Cardiac septum (tissue), 1 donor: ENCODE results near the gene DBNL. TPM values are rescaled to one million over a fixed set of nuclear protein-coding genes. Genes with fewer than 3 reads are reported as not detected.

Source experiments
- DNase-seq: peaks from one replicate; pipeline ENCODE4 v3.0.0-alpha.2; 2020; ENCODE audit warnings: low spot score
- intact Hi-C: fragments of 100-400 bp; cut with DNase I; formaldehyde crosslinking; loops from one replicate; pipeline ENCODE4 v1.14.0; 2022
- microRNA-seq: library from miRNA; unstranded; fragments of <30 nt; microRNA quantifications from one replicate; pipeline ENCODE4 v1.2.0, GENCODE V29; 2020
- total RNA-seq: library from RNA; stranded (reverse); fragmentation: NEBNext Ultra II Directional; extraction: Animal tissue kit (Norgen Biotek cat#: 25700); gene quantifications from one replicate; pipeline ENCODE4 v1.2.1, GENCODE V29; 2021
- donor health status: DM: no; HTN: no; CAD: no.

The DBNL gene
- total RNA-seq, 1 donor from 2014 or later: 48.9 TPM

- intact Hi-C loops: loop anchor here (2.0 kb wide), 1 partner anchor 15 kb away; no protein-coding TSS in a partner anchor
- DNase-seq: no peak
Measured at GRCh38 chr7:44103923-44104859, 59.7 kb downstream of the DBNL start, which contains the start of gene AEBP1. Gene AEBP1 (plus strand): TSS chr7:44104345. CDS start chr7:44104666, 321 bp downstream.

- no peak for DNase-seq
Measured at GRCh38 chr7:44104860-44105771, 60.6 kb downstream of the DBNL start.

DNA sequence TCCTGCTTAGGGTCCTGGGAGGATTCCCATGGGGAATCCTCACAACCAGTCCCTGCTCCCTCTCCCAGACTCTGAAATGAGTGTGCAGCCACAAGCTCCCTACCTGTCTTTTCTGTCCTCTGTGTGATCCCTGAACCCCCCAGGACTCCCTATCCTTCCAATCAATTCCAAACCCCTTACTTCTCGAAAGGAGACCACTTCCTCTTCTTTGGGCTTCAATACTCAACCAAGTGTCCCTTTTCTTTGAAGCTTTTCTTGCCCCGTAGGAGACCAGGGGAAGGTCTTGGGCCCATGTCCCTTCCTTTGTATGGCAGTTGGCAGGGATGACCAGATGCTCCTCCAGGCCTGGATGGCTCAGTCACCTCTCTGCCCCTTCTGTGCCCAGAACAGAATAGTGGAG, 61.3 kb downstream of the DBNL start:
- intact Hi-C loops: no loop called here
- DNase-seq: no peak

More at GRCh38 chr7:44104860-44105771, 60.6 kb downstream of the DBNL start:
- intact Hi-C loops: no loop called here

- intact Hi-C loops: no loop called here
- DNase-seq: no peak
Measured at GRCh38 chr7:44106311-44107065, 62.0 kb downstream of the DBNL start.

DNA sequence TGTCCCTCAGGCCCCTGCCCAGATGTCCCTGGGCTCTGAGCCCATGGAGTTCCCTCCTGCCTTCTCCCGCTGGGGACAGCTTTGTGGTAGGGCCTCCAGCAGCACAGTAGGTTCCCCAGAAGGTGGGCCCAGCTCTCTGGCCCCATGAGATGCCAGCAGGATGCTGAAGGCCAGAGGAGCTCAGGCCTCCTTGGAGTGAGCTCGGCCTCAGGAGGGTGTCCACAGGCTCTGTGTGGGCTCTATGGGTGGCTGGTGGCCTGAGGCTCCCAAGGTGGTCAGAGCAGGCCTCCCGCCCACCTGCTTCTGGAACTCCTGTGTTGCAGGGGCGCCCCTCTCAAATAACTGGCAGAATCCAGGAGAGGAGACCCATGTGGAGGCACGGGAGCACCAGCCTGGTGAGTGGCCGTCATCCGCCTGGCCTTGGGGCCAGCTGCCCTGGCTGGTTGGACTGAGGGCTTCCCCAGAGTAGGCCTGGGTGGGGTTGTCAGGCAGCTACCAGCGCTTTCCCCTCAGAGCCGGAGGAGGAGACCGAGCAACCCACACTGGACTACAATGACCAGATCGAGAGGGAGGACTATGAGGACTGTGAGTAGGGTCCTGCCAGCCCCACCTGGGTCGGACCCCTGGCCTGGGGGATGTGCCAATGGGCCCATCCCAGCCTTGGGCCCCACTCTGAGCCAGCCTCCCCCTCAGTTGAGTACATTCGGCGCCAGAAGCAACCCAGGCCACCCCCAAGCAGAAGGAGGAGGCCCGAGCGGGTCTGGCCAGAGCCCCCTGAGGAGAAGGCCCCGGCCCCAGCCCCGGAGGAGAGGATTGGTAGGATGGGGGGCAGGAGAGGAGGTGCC, 62.8 kb downstream of the DBNL start:
- peak; percentile 70 for DNase-seq
- intact Hi-C loops: no loop called here

DNA sequence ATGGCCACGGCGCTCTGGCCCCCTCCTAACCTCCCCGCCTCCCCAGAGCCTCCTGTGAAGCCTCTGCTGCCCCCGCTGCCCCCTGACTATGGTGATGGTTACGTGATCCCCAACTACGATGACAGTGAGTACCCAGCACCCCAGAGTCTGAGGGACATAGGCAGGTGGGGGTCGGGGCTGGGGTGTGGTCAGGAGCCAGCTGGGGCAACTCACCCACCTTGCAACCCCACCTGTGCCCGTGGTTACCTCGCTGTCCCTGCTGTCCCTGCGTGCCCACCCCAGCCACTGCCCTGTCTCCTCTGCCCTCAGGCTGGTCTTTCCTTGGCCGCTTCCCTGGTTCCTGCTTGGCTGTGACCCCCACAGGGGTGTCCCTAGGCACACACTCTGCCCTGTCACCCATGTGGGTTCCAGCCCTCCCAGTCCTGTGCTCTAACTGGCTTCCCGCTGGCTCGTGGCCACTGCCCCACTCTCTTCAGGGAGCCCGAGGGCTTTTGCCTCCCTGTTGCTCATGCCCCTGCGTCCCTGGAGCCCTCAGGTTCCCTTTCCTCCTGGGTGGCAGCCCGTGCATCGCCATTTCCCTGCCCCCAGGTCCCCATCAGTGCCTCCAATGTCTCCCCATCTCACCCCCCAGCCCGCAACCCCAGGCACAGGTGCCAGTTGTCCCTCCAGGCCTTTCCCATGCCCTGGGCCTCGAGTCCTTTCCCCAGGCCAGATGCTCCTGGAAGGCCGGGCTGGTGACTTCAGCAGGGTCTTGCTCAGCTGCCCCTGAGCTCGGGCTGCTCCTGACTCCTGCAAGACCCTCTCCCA, 63.7 kb downstream of the DBNL start:
- DNase-seq: peak; percentile 71
- intact Hi-C loops: no loop called here

DNA sequence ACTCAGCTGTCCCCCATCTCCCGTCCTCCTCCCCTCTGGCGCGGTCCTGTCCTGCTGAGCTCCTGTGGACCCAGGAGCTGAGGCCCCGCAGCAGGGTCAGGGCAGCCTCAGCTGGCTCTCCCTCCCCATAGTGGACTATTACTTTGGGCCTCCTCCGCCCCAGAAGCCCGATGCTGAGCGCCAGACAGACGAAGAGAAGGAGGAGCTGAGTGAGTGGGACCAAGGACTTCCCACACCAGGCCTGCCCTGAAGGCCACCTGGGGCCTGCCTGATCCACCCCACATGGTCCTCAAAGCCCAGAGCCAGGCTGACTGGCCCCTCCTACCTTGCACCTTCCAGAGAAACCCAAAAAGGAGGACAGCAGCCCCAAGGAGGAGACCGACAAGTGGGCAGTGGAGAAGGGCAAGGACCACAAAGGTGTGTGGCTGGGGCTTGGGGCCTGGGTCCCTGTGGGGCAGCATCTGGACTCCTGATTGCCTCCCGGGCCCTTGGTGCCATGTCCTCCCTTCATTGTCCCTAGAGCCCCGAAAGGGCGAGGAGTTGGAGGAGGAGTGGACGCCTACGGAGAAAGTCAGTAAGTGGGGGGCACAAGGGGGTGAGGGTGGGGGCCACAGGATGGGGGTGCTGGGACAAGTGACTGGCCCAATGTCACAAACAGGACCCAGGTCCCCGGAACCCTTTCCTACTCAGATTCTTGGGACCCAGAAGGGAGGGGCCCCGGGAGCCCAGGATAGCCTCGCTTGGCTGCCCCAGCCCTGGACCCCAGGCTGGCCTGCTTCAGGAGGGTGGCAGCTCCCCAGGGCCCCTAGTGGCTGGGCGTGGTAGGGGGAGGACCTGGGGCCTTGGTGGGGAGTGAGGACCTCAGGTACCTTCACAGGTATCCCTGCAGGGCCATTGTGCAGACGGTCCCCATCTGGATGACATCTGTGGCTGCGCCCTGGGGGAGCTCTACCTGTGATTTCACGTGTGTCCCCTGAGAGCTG, 64.6 kb downstream of the DBNL start:
- intact Hi-C loops: no loop called here
- peak; percentile 71 for DNase-seq

- intact Hi-C loops: no loop called here
- peak; percentile 63 for DNase-seq
Measured at GRCh38 chr7:44109991-44110390, 65.5 kb downstream of the DBNL start.

DNA sequence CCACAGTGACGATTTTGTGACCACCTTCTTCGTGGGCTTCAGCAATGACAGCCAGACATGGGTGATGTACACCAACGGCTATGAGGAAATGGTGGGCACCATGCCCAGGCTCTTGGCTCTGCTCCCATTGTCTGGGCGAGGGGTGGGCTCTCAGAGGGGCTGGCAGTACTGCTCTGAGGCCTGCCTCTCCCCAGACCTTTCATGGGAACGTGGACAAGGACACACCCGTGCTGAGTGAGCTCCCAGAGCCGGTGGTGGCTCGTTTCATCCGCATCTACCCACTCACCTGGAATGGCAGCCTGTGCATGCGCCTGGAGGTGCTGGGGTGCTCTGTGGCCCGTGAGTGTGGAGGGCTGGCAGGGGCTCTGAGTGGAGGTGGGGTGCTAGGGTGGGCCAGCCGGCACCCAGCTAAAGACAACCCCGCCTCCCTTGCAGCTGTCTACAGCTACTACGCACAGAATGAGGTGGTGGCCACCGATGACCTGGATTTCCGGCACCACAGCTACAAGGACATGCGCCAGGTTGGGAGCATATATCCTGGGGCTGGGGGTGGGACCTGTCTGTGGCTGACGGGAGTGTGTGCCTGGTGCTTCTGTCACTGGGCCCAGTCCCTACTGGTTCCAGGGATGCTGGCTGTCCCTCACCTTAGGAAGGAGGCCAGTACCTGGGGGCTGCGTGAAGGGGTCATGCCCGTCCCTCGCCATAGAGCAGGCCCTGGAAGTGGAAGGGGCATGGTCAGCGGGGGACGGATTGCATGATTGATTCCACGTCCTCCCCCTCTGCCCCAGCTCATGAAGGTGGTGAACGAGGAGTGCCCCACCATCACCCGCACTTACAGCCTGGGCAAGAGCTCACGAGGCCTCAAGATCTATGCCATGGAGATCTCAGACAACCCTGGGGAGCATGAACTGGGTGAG, 66.5 kb downstream of the DBNL start:
- intact Hi-C loops: no loop called here
- DNase-seq: peak; percentile 64

Small RNA genes lying within 50 kb of the gene (microRNA-seq; reads per million reads assigned to microRNA genes)
- gene MIR6837: not detected
- not detected for gene MIR6838

Other genes with a start within 250 kb of the DBNL start
- 101 TPM for gene MRPS24, start 175.2 kb upstream of the DBNL start, total RNA-seq
- gene URGCP, start 138.1 kb upstream of the DBNL start, total RNA-seq: 40.0 TPM
- gene UBE2D4, start 118.3 kb upstream of the DBNL start, total RNA-seq: 34.9 TPM
- gene SPDYE1, start 46.8 kb upstream of the DBNL start, total RNA-seq: 0.13 TPM
- 322 TPM for gene PGAM2, start 20.9 kb downstream of the DBNL start, total RNA-seq
- gene POLM, start 37.8 kb downstream of the DBNL start, total RNA-seq: 13.9 TPM
- gene AEBP1, start 59.6 kb downstream of the DBNL start, total RNA-seq: 93.1 TPM
- 88.1 TPM for gene POLD2, start 78.8 kb downstream of the DBNL start, total RNA-seq
- gene MYL7, start 96.6 kb downstream of the DBNL start, total RNA-seq: 2,493 TPM
- 3.7 TPM for gene GCK, start 144.7 kb downstream of the DBNL start, total RNA-seq
- 56.1 TPM for gene YKT6, start 156.3 kb downstream of the DBNL start, total RNA-seq